H1 (cell line): ENCODE data around the gene NEO1. TPM values are rescaled to one million over a fixed set of nuclear protein-coding genes. Genes with fewer than 3 reads are reported as not detected.

Experiments used
- CEBPB ChIP-seq: IDR thresholded peaks from 2 replicates; pipeline ENCODE4 v1.6.1; 2012; ENCODE audit warnings: low read depth, low read length
- SP1 ChIP-seq: IDR thresholded peaks from 2 replicates; pipeline ENCODE4 v1.6.1; 2011; ENCODE audit warnings: low read depth, low read length
- ZNF274 ChIP-seq: IDR thresholded peaks from 2 replicates; pipeline ENCODE4 v1.7.0; 2012; ENCODE audit warnings: low read length, borderline replicate concordance; ENCODE audit errors: extremely low read depth
- polyA plus RNA-seq, 7 experiments: library from polyadenylated mRNA; depleted of rRNA in 3 of 7; stranded (reverse) in 5 of 7; unstranded in 2 of 7; fragments of >200 nt in 5 of 7; fragments of 200-250 nt in 2 of 7; gene quantifications; 1 replicate in 5 of 7; 2 replicates in 1 of 7; 4 replicates in 1 of 7; pipeline versions ENCODE4 v1.2.1 to v1.2.3, GENCODE V29; 2011 to 2013; ENCODE audit warnings: missing spikeins in 2 of 7, mixed read lengths in 2 of 7
- total RNA-seq: library from RNA; stranded (reverse); fragmentation: NEBNext Ultra II Directional; extraction: Animal tissue kit (Norgen Biotek cat#: 25700); gene quantifications from 2 replicates; pipeline ENCODE4 v1.2.1, GENCODE V29; 2021
- TF ChIP-seq, protein P1 (sequence below): IDR thresholded peaks from 2 replicates; pipeline ENCODE4 v1.6.1; 2012; ENCODE audit warnings: low read length, inconsistent platforms

Gene NEO1
- total and polyA plus RNA-seq, 2 of the 8 experiments (the other 6 are each of a cell fraction or from before 2014, with no cell fraction given), result 36.0 to 51.0 TPM

DNA sequence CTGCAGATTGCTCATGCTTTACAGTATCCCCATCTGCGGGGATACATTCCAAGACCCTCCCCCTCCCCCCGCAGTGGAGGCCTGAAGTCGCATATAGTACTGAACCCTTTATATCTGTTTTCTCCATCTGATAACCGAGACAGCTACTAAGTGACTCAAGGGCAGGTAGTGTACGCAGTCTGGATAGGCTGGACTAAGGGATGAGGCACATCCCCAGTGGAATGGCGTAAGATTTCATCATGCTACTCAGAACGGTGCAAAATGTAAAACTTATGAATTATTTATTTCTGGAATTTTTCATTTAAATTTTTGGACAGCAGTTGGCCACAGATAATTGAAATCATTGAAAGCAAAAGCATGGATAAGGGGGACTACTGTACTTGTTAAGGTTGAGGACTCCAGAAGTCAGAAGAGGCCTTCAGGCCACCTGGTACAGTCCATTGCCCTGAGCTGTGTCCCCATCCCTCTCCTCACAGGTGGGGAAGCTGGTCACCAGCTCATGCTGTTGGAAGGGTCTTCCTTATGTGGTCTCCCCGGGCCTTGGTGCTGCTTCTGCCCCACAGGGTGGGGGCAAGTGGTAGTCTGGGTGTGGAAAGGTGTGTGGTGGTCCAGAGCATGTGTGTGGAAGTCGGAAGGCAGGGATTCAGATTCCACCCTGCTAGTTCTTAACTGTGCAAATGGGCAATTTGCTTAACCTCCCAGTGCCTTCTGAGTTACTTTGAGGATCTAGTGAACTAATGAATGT lies 244.5 kb downstream of the NEO1 start (continued):
- TF ChIP-seq, protein P1, sequence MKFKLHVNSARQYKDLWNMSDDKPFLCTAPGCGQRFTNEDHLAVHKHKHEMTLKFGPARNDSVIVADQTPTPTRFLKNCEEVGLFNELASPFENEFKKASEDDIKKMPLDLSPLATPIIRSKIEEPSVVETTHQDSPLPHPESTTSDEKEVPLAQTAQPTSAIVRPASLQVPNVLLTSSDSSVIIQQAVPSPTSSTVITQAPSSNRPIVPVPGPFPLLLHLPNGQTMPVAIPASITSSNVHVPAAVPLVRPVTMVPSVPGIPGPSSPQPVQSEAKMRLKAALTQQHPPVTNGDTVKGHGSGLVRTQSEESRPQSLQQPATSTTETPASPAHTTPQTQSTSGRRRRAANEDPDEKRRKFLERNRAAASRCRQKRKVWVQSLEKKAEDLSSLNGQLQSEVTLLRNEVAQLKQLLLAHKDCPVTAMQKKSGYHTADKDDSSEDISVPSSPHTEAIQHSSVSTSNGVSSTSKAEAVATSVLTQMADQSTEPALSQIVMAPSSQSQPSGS, result no peak
- TF ChIP-seq ZNF274, result no peak
- no peak for TF ChIP-seq SP1
- TF ChIP-seq CEBPB, result no peak
